Thymus (tissue), 11 donors: ENCODE results near the gene ARHGEF7. TPM values are rescaled to one million over a fixed set of nuclear protein-coding genes. Genes with fewer than 3 reads are reported as not detected.

Experiments used
- DNase-seq, 9 donors: peaks; one replicate each; pipeline ENCODE4 v3.0.0-alpha.2; 2013; ENCODE audit warnings: low spot score in 9 of 9, low read depth in 6 of 9, missing footprints in 1 of 9
- H3K27ac ChIP-seq, 2 donors: one replicate each; pipeline ENCODE4 v1.5.1; 2013; ENCODE audit warnings: control low read depth in 1 of 2, low read depth in 1 of 2, low read length in 1 of 2, mild to moderate bottlenecking in 1 of 2, moderate library complexity in 1 of 2
- H3K27me3 ChIP-seq, 2 donors: one replicate each; pipeline ENCODE4 v1.5.1; 2013; ENCODE audit warnings: low read length in 1 of 2; ENCODE audit not compliant: control insufficient read depth in 2 of 2, insufficient read depth in 1 of 2
- H3K36me3 ChIP-seq, 2 donors: one replicate each; pipeline ENCODE4 v1.5.1; 2013; ENCODE audit warnings: low read length in 1 of 2, mild to moderate bottlenecking in 1 of 2, moderate library complexity in 1 of 2; ENCODE audit not compliant: control insufficient read depth in 2 of 2, insufficient read depth in 2 of 2
- H3K4me1 ChIP-seq, 2 donors: one replicate each; pipeline ENCODE4 v1.5.1; 2013; ENCODE audit warnings: low read length in 2 of 2; ENCODE audit not compliant: control insufficient read depth in 2 of 2, insufficient read depth in 2 of 2
- H3K4me3 ChIP-seq, 2 donors: one replicate each; pipeline ENCODE4 v1.5.1; 2013; ENCODE audit warnings: low read length in 2 of 2, control low read depth in 1 of 2, mild to moderate bottlenecking in 1 of 2
- H3K9me3 ChIP-seq, 2 donors: one replicate each; pipeline ENCODE4 v1.5.1; 2013; ENCODE audit warnings: low read length in 1 of 2, mild to moderate bottlenecking in 1 of 2; ENCODE audit not compliant: control insufficient read depth in 2 of 2, insufficient read depth in 1 of 2
- WGBS: extraction: QIAGEN DNeasy Blood & Tissue Kit; methylation state at CpG from one replicate; pipeline ENCODE4 v1.1.7; 2013; 5-methylcytosine and 5-hydroxymethylcytosine counted together
- polyA plus RNA-seq: library from polyadenylated mRNA; stranded (reverse); fragments of 200-250 nt; gene quantifications from one replicate; pipeline ENCODE4 v1.2.3, GENCODE V29; 2013
- total RNA-seq: library from RNA; stranded (reverse); fragments of 120-200 nt; gene quantifications from one replicate; pipeline ENCODE4 v1.2.4, GENCODE V29; 2013
- donor health status: healthy.

Gene ARHGEF7
- total and polyA plus RNA-seq, 2 donors, result 60.4 to 71.9 TPM

- Histone ChIP-seq H3K27ac (no peak overlapping the region), H3K4me3 (no peak overlapping the region), H3K36me3 (peaks cover 89 to 95% of the 10 kb centered on the region in 2 donors), H3K9me3 (no peaks in the 10 kb centered on the region), H3K27me3 (no peaks in the 10 kb centered on the region), H3K4me1 (peaks cover 0 to 6% of the 10 kb centered on the region in 2 donors)
- no peak for DNase-seq
- WGBS, result 90% methylated on average over 2 of the region's 2 CpGs
Observed at GRCh38 chr13:111267784-111268183, 152.7 kb downstream of the ARHGEF7 start.

- H3K9me3 ChIP-seq, result no peaks in the 10 kb centered on the region
- H3K27ac ChIP-seq, result no peak overlapping the region
- H3K4me1 ChIP-seq, result peaks cover 0 to 6% of the 10 kb centered on the region in 2 donors
- H3K27me3 ChIP-seq, result no peaks in the 10 kb centered on the region
- no peak overlapping the region for H3K4me3 ChIP-seq
- peaks cover 93 to 94% of the 10 kb centered on the region in 2 donors for H3K36me3 ChIP-seq
- DNase-seq, result no peak
- WGBS, result 93% methylated on average over 10 of the region's 10 CpGs
Observed at GRCh38 chr13:111269508-111269907, 154.4 kb downstream of the ARHGEF7 start.

- Histone ChIP-seq H3K4me1 (peaks cover 0 to 6% of the 10 kb centered on the region in 2 donors), H3K36me3 (peaks cover 90% of the 10 kb centered on the region in 2 donors), H3K27me3 (no peaks in the 10 kb centered on the region), H3K9me3 (no peaks in the 10 kb centered on the region), H3K4me3 (no peak overlapping the region), H3K27ac (no peak overlapping the region)
- no peak for DNase-seq
- WGBS, result 74% methylated on average over 5 of the region's 5 CpGs
Observed at GRCh38 chr13:111270126-111270525, 155.0 kb downstream of the ARHGEF7 start.

DNA sequence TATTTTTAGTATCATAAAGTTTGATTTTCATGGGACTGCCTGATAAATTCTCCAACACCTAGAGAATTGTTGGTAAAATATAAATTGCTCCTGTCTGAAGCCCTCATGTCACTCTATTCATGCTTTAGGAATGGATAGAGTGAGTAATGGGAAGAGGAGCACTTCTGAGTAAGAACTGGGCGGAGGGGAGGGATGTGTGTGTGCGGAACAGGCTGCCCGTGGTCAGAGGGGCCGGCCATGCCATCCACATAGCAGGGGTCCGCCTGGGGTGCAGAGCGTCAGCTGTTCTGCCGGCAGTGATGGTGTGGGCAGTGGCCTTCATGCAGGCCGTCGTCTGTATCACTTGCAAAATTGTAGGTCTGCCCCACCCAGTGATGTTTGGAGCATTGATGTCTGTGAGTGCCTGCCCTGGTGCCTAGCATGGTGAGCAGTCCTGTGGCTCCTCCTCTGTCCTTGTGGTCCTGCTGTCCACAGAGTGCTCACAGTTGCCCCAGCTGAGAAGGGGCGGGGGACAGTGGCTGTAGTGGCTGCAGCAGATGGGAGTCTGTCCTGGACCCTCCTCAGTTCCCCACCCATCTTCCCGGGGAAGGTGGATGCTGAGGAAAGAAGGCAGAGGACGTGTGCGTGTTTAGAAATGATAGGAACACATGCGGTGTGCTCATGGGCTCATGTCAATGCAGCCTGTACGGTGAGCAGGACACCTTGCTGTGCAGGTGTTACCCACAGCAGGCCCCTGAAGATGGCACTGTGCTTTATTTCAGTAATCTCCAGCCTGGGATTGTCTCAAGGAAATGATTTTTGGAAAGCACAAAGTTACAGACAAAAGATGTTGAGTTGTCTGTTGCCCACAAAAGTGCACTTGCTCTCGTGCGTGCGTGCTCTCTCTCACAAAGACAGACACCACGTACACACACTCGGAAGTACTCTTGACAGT lies 155.9 kb downstream of the ARHGEF7 start:
- Histone ChIP-seq H3K9me3 (no peaks in the 10 kb centered on the region), H3K27me3 (no peaks in the 10 kb centered on the region), H3K36me3 (peaks cover 89 to 90% of the 10 kb centered on the region in 2 donors), H3K27ac (no peak overlapping the region), H3K4me3 (no peak overlapping the region), H3K4me1 (peaks cover 0 to 6% of the 10 kb centered on the region in 2 donors)
- 98% methylated on average over 20 of the region's 20 CpGs for WGBS
- no peak for DNase-seq

GRCh38 chr13:111272117-111272516 lies 157.0 kb downstream of the ARHGEF7 start:
- H3K27me3 ChIP-seq, result no peaks in the 10 kb centered on the region
- peaks cover 0 to 6% of the 10 kb centered on the region in 2 donors for H3K4me1 ChIP-seq
- DNase-seq, result no peak
- peaks cover 79 to 93% of the 10 kb centered on the region in 2 donors for H3K36me3 ChIP-seq
- no peak overlapping the region for H3K27ac ChIP-seq
- 97% methylated on average over 7 of the region's 7 CpGs for WGBS
- H3K9me3 ChIP-seq, result no peaks in the 10 kb centered on the region
- H3K4me3 ChIP-seq, result no peak overlapping the region

DNA sequence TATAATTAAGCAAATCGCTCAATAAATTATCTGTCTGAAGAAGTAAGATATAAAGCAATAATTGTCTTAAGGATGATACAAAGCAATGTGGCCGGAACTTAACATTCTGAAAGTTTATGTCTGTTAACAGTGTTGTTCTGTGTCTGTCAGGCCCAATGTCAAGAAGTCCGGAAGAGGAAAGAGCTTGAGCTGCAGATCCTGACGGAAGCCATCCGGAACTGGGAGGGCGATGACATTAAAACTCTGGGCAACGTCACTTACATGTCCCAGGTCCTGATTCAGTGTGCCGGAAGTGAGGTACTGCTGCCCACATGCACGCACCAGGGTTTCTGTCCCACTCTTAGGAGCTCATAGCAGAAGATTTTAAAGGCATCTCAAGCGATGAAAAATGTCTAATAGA lies 160.3 kb downstream of the ARHGEF7 start:
- 98% methylated on average over 10 of the region's 10 CpGs for WGBS
- Histone ChIP-seq H3K27me3 (no peaks in the 10 kb centered on the region), H3K4me3 (no peak overlapping the region), H3K9me3 (no peaks in the 10 kb centered on the region), H3K36me3 (peaks cover 75 to 90% of the 10 kb centered on the region in 2 donors), H3K4me1 (no peaks in the 10 kb centered on the region), H3K27ac (no peak overlapping the region)
- DNase-seq, result no peak

DNA sequence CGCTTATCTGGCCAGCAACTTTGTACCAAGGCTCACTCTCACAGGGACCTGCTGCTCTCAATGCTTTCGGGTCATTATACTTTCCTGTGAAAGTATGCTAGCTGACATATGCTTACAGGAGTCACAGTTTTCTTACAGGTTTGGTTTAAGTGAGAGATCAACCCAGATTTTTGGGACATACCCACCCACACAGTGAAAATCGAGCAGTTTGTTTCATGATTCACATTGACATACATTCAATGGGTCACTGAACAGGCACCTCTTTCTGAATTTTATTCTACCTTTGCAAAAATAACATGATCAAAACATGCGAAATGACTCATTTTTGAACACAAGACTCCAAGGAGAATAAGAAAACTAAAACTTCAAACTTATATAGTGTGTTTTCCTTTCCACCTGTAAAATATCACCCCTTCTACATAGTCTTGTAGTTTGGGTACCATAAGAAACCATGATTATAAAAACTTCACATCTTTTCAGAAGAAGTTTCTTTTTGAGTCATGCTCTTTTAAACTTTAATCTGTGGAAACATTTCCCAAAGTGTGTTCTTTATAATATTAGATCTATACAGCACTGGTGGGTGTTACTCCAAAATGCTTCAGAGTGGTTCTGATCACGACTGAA lies 161.0 kb downstream of the ARHGEF7 start:
- Histone ChIP-seq H3K4me1 (no peaks in the 10 kb centered on the region), H3K9me3 (no peaks in the 10 kb centered on the region), H3K4me3 (no peak overlapping the region), H3K27me3 (no peaks in the 10 kb centered on the region), H3K36me3 (peaks cover 74 to 88% of the 10 kb centered on the region in 2 donors), H3K27ac (no peak overlapping the region)
- DNase-seq, result no peak
- WGBS, result 96% methylated on average over 5 of the region's 5 CpGs

DNA sequence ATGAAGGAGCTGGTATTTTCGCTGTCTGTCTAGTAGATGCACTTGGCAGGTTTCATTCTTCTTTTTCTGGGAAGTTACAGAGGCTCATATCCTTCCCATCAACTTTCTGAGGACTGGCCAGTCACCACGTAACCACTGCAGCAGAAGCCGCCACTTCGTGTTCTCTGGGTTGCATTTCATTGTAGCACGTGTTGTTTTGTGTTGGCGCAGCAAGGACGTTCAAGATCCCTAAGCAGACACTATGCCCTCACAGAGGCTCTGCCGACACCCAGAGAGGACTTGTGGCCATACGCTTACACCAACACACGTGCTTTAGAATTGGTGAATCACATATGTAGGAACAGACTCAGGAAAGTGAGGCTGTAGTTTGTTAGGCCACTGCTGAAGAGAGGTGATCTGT lies 163.1 kb downstream of the ARHGEF7 start:
- no peak for DNase-seq
- Histone ChIP-seq H3K9me3 (no peaks in the 10 kb centered on the region), H3K36me3 (peaks cover 74 to 90% of the 10 kb centered on the region in 2 donors), H3K4me1 (no peaks in the 10 kb centered on the region), H3K27me3 (no peaks in the 10 kb centered on the region), H3K27ac (no peak overlapping the region), H3K4me3 (no peak overlapping the region)
- 98% methylated on average over 10 of the region's 10 CpGs for WGBS
